Glutamatergic neuron (in vitro differentiated cells): Measurements from ENCODE around the gene CCDC18. TPM values are rescaled to one million over a fixed set of nuclear protein-coding genes. Genes with fewer than 3 reads are reported as not detected.

Source experiments
- DNase-seq: peaks from one replicate; pipeline ENCODE4 v3.0.0; 2022
- H3K27ac Mint-ChIP-seq: one replicate; pipeline ENCODE4 v1.8.0; 2020; ENCODE audit warnings: mild to moderate bottlenecking, mixed read lengths, inconsistent platforms; ENCODE audit not compliant: unreplicated experiment
- H3K27me3 Mint-ChIP-seq: one replicate; pipeline ENCODE4 v1.8.0; 2020; ENCODE audit warnings: mild to moderate bottlenecking, moderate library complexity, mixed read lengths, inconsistent platforms; ENCODE audit not compliant: unreplicated experiment
- H3K36me3 Mint-ChIP-seq: one replicate; pipeline ENCODE4 v1.8.0; 2020; ENCODE audit warnings: mild to moderate bottlenecking, mixed read lengths, inconsistent platforms; ENCODE audit not compliant: unreplicated experiment
- H3K4me1 Mint-ChIP-seq: one replicate; pipeline ENCODE4 v1.8.0; 2020; ENCODE audit warnings: mild to moderate bottlenecking, low read depth, mixed read lengths, inconsistent platforms; ENCODE audit not compliant: unreplicated experiment
- H3K4me3 Mint-ChIP-seq: one replicate; pipeline ENCODE4 v1.8.0; 2020; ENCODE audit warnings: mild to moderate bottlenecking, mixed read lengths, inconsistent platforms; ENCODE audit not compliant: unreplicated experiment
- H3K9me3 Mint-ChIP-seq: one replicate; pipeline ENCODE4 v1.8.0; 2020; ENCODE audit warnings: mild to moderate bottlenecking, moderate library complexity, mixed read lengths, inconsistent platforms; ENCODE audit not compliant: unreplicated experiment
- total RNA-seq: library from RNA; stranded (reverse); fragmentation: NEBNext Ultra II Directional; extraction: Animal tissue kit (Norgen Biotek cat#: 25700); gene quantifications from one replicate; pipeline ENCODE4 v1.2.1, GENCODE V29; 2021; ENCODE audit not compliant: unreplicated experiment
- TF ChIP-seq, protein P1 (sequence below): fragments of 200-600 bp; sonication (generic); IDR thresholded peaks from one replicate; pipeline ENCODE4 v1.5.0; 2021; ENCODE audit not compliant: partially characterized antibody, unreplicated experiment

The CCDC18 gene
- total RNA-seq, 1 donor from 2014 or later: 9.9 TPM

DNA sequence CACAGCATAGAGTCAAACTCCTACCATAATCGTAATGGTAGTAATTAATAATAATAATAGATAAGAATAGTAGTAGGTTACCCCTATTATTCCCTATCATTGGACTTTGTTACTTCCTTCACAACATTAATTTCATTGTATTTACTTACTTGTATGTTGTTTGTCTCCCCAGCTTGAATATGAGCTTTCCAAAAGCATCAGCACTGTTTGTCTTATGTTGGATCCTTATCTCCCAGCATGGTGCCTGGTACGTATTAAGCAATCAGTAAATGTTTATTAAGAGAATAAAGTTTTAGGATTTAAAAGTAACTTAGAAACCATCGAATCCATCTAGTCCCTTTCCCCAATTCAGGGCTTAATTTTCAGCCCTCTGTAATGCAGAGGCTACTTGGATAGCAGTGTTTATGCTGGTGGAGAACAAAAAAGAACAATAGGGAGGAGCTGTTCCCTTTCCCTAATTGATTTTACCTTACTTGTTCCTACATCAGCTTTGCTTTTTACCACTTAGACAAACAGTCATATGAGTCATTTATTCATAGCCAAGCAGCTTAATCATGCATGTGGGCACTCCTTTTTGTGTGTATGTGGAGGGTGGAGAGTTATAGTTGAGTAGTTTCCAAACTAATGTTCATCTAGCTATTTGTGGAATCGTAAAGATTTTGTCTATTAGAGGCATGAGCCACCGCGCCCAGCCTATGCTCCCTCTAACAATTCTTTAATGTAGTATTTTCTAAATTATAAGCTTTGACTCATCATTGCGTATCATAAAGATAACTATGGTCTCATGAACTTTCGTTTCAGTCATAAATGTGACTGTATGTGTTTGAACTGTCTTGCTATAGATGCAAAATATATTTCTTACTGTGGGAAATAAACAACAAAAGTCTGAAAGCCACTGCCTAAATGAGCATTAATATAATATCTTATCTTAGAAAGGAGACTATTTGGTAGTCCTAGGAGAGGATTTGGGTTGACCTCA lies 144.3 kb downstream of the CCDC18 start:
- Mint-ChIP-seq H3K27ac (no peak overlapping the region), H3K4me1 (peaks cover 15% of the 10 kb centered on the region), H3K9me3 (peaks cover 3% of the 10 kb centered on the region), H3K4me3 (no peak overlapping the region), H3K36me3 (peaks cover 4% of the 10 kb centered on the region), H3K27me3 (peaks cover under 1% of the 10 kb centered on the region)
- TF ChIP-seq, protein P1, sequence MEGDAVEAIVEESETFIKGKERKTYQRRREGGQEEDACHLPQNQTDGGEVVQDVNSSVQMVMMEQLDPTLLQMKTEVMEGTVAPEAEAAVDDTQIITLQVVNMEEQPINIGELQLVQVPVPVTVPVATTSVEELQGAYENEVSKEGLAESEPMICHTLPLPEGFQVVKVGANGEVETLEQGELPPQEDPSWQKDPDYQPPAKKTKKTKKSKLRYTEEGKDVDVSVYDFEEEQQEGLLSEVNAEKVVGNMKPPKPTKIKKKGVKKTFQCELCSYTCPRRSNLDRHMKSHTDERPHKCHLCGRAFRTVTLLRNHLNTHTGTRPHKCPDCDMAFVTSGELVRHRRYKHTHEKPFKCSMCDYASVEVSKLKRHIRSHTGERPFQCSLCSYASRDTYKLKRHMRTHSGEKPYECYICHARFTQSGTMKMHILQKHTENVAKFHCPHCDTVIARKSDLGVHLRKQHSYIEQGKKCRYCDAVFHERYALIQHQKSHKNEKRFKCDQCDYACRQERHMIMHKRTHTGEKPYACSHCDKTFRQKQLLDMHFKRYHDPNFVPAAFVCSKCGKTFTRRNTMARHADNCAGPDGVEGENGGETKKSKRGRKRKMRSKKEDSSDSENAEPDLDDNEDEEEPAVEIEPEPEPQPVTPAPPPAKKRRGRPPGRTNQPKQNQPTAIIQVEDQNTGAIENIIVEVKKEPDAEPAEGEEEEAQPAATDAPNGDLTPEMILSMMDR: no peak
- DNase-seq: no peak

Other genes with a start within 250 kb of the CCDC18 start
- gene DIPK1A, start 219.3 kb upstream of the CCDC18 start, total RNA-seq: 7.2 TPM
- 129 TPM for gene MTF2, start 101.4 kb upstream of the CCDC18 start, total RNA-seq
- 24.2 TPM for gene TMED5, start 311 bp upstream of the CCDC18 start, total RNA-seq
- gene DR1, start 165.2 kb downstream of the CCDC18 start, total RNA-seq: 49.0 TPM